HG03571 (cell line): Measurements from ENCODE around the gene ATP2A3.
"Not testable (repeated sequence)": the region's sequence is repeated elsewhere in the genome, so short reads cannot be mapped to it uniquely, and the experiment has no call there.

ENCODE experiments used
- ATAC-seq: cut with Tn5 transposase; IDR thresholded peaks from one replicate; pipeline ENCODE4 v1.9.1; 2021; ENCODE audit not compliant: unreplicated experiment

Gene ATP2A3

GRCh38 chr17:3956983-3957382 is 7.3 kb downstream of the ATP2A3 start:
- ATAC-seq, result no peak

GRCh38 chr17:3956327-3956957 is 7.8 kb downstream of the ATP2A3 start:
- no peak for ATAC-seq

- ATAC-seq, result no peak
Measured at GRCh38 chr17:3955673-3955988, 8.6 kb downstream of the ATP2A3 start.

- no peak for ATAC-seq
Measured at GRCh38 chr17:3954976-3955672, 9.1 kb downstream of the ATP2A3 start.

GRCh38 chr17:3954086-3954485 is 10.2 kb downstream of the ATP2A3 start:
- no peak for ATAC-seq

GRCh38 chr17:3953542-3953941 is 10.7 kb downstream of the ATP2A3 start:
- no peak for ATAC-seq

GRCh38 chr17:3952186-3952585 is 12.1 kb downstream of the ATP2A3 start:
- no peak for ATAC-seq

GRCh38 chr17:3951420-3951819 is 12.8 kb downstream of the ATP2A3 start:
- ATAC-seq, result no peak

GRCh38 chr17:3951003-3951402 is 13.2 kb downstream of the ATP2A3 start:
- ATAC-seq, result no peak

GRCh38 chr17:3950584-3950983 is 13.7 kb downstream of the ATP2A3 start:
- ATAC-seq, result no peak

GRCh38 chr17:3949418-3949817 is 14.8 kb downstream of the ATP2A3 start:
- no peak for ATAC-seq

- not testable (repeated sequence) for ATAC-seq
Measured at GRCh38 chr17:3948551-3948950, 15.7 kb downstream of the ATP2A3 start.

- ATAC-seq, result no peak
Measured at GRCh38 chr17:3947318-3947810, 16.9 kb downstream of the ATP2A3 start.

GRCh38 chr17:3946711-3947235 is 17.5 kb downstream of the ATP2A3 start:
- ATAC-seq, result no peak

- ATAC-seq, result no peak
Measured at GRCh38 chr17:3944485-3945388, 19.5 kb downstream of the ATP2A3 start.

- no peak for ATAC-seq
Measured at GRCh38 chr17:3943240-3943891, 20.9 kb downstream of the ATP2A3 start.

GRCh38 chr17:3940965-3941698 is 23.1 kb downstream of the ATP2A3 start:
- no peak for ATAC-seq

GRCh38 chr17:3937359-3937758 is 26.9 kb downstream of the ATP2A3 start:
- ATAC-seq, result no peak

- no peak for ATAC-seq
Measured at GRCh38 chr17:3935825-3936355, 28.3 kb downstream of the ATP2A3 start.

- ATAC-seq, result no peak
Measured at GRCh38 chr17:3935140-3935542, 29.1 kb downstream of the ATP2A3 start.
